ENCODE measurements around the gene MILR1.
A peak's percentile ranks its signal among the peaks of the same experiment; 100 is the strongest.

The MILR1 gene

GRCh38 chr17:64502021-64502420 is 53.1 kb downstream of the MILR1 start:
- DNase-seq (ENCODE audit: low read depth in 1 of 2, low spot score in 1 of 2), result no peak

- DNase-seq (ENCODE audit: low read depth in 1 of 2, low spot score in 1 of 2), result no peak
Measured at GRCh38 chr17:64502809-64503208, 53.9 kb downstream of the MILR1 start.

GRCh38 chr17:64503341-64503740 is 54.4 kb downstream of the MILR1 start:
- no peak for DNase-seq (ENCODE audit: low read depth in 1 of 2, low spot score in 1 of 2)

GRCh38 chr17:64503821-64504768 is 55.2 kb downstream of the MILR1 start:
- no peak for DNase-seq (ENCODE audit: low read depth in 1 of 2, low spot score in 1 of 2)

- DNase-seq (ENCODE audit: low read depth in 1 of 2, low spot score in 1 of 2), result no peak
Measured at GRCh38 chr17:64504769-64505339, 55.9 kb downstream of the MILR1 start.

GRCh38 chr17:64505340-64506200 is 56.7 kb downstream of the MILR1 start:
- peak; percentile 71 to 73 for DNase-seq (ENCODE audit: low read depth in 1 of 2, low spot score in 1 of 2)

- peak; percentile 94 to 96 for DNase-seq (ENCODE audit: low read depth in 1 of 2, low spot score in 1 of 2)
Measured at GRCh38 chr17:64506201-64506575, 57.3 kb downstream of the MILR1 start, which contains the start of gene DDX5. DDX5 (minus strand) TSS chr17:64506289; CDS start chr17:64506119, 170 bp downstream.

- peak; percentile 86 to 91 for DNase-seq (ENCODE audit: low read depth in 1 of 2, low spot score in 1 of 2)
Measured at GRCh38 chr17:64506576-64507412, 57.9 kb downstream of the MILR1 start, which contains the start of gene CEP95. CEP95 (plus strand) TSS chr17:64506977; CDS start chr17:64507098, 121 bp downstream.

GRCh38 chr17:64507413-64507782 is 58.5 kb downstream of the MILR1 start:
- DNase-seq (ENCODE audit: low read depth in 1 of 2, low spot score in 1 of 2), result no peak

GRCh38 chr17:64508683-64509082 is 59.8 kb downstream of the MILR1 start:
- no peak for DNase-seq (ENCODE audit: low read depth in 1 of 2, low spot score in 1 of 2)

- DNase-seq (ENCODE audit: low read depth in 1 of 2, low spot score in 1 of 2), result no peak
Measured at GRCh38 chr17:64509179-64509578, 60.3 kb downstream of the MILR1 start.

GRCh38 chr17:64515419-64515818 is 66.5 kb downstream of the MILR1 start:
- DNase-seq (ENCODE audit: low read depth in 1 of 2, low spot score in 1 of 2), result no peak

- no peak for DNase-seq (ENCODE audit: low read depth in 1 of 2, low spot score in 1 of 2)
Measured at GRCh38 chr17:64515829-64516228, 66.9 kb downstream of the MILR1 start.
